GM23338 (cell line): ENCODE data around the gene TEPSIN. TPM values are rescaled to one million over a fixed set of nuclear protein-coding genes. Genes with fewer than 3 reads are reported as not detected.

Source experiments
- ATAC-seq: fragments of 200-7000 bp; cut with Tn5 transposase; 3 replicates; pipeline ENCODE4 v1.9.1; 2020
- DNase-seq: peaks from one replicate; pipeline ENCODE4 v3.0.0-alpha.2; 2015; ENCODE audit warnings: low spot score
- H2AFZ ChIP-seq: fragments of 200-600 bp; sonication (generic); 2 replicates; pipeline ENCODE4 v1.8.0; 2016; ENCODE audit warnings: antibody characterized with exemption, mild to moderate bottlenecking, moderate library complexity
- H3F3A ChIP-seq: fragments of 200-600 bp; sonication (generic); replicated peaks from 2 replicates; pipeline ENCODE4 v1.8.0; 2017; ENCODE audit warnings: antibody characterized with exemption, mixed run types, low read depth
- H3K27ac ChIP-seq: fragments of 200-600 bp; sonication (generic); 2 replicates; pipeline ENCODE4 v1.6.1; 2016; ENCODE audit warnings: low read depth
- H3K27me3 ChIP-seq: fragments of 200-600 bp; sonication (generic); 2 replicates; pipeline ENCODE4 v1.8.0; 2016; ENCODE audit warnings: mild to moderate bottlenecking, mixed run types, moderate library complexity; ENCODE audit not compliant: insufficient read depth
- H3K36me3 ChIP-seq: fragments of 200-600 bp; sonication (generic); 2 replicates; pipeline ENCODE4 v1.8.0; 2016; ENCODE audit warnings: mild to moderate bottlenecking; ENCODE audit not compliant: insufficient read depth
- H3K4me1 ChIP-seq: fragments of 200-600 bp; sonication (generic); 2 replicates; pipeline ENCODE4 v1.8.0; 2016; ENCODE audit warnings: mild to moderate bottlenecking, moderate library complexity; ENCODE audit not compliant: insufficient read depth
- H3K4me2 ChIP-seq: fragments of 200-600 bp; sonication (generic); 2 replicates; pipeline ENCODE4 v1.7.1; 2017; ENCODE audit warnings: mixed run types
- H3K4me3 ChIP-seq: fragments of 200-600 bp; sonication (generic); 2 replicates; pipeline ENCODE4 v1.6.1; 2016; ENCODE audit warnings: mixed run types
- H3K79me2 ChIP-seq: fragments of 200-600 bp; sonication (generic); replicated peaks from 2 replicates; pipeline ENCODE4 v1.8.0; 2017; ENCODE audit warnings: mild to moderate bottlenecking; ENCODE audit not compliant: insufficient read depth
- H3K9me2 ChIP-seq: fragments of 200-600 bp; sonication (generic); 2 replicates; pipeline ENCODE4 v1.8.0; 2017; ENCODE audit not compliant: insufficient read depth
- H4K20me1 ChIP-seq: fragments of 200-600 bp; sonication (generic); replicated peaks from 2 replicates; pipeline ENCODE4 v1.8.0; 2017; ENCODE audit warnings: mild to moderate bottlenecking; ENCODE audit not compliant: insufficient read depth
- H3K27ac Mint-ChIP-seq: 2 replicates; pipeline ENCODE4 v1.8.0; 2020; ENCODE audit warnings: inconsistent platforms, mild to moderate bottlenecking, moderate library complexity, mixed read lengths
- H3K27me3 Mint-ChIP-seq: 3 replicates; pipeline ENCODE4 v1.8.0; 2022; ENCODE audit warnings: low read depth, mild to moderate bottlenecking, moderate library complexity, mixed read lengths, inconsistent platforms; ENCODE audit not compliant: insufficient read depth, poor library complexity
- H3K36me3 Mint-ChIP-seq: 3 replicates; pipeline ENCODE4 v1.8.0; 2021; ENCODE audit warnings: low read depth, mild to moderate bottlenecking, inconsistent platforms, moderate library complexity, mixed read lengths
- H3K4me1 Mint-ChIP-seq: 3 replicates; pipeline ENCODE4 v1.8.0; 2020; ENCODE audit warnings: mild to moderate bottlenecking, inconsistent platforms, mixed read lengths
- H3K4me3 Mint-ChIP-seq: 3 replicates; pipeline ENCODE4 v1.8.0; 2021; ENCODE audit warnings: moderate library complexity, mild to moderate bottlenecking, inconsistent platforms, mixed read lengths
- H3K9me3 Mint-ChIP-seq: 3 replicates; pipeline ENCODE4 v1.8.0; 2020; ENCODE audit warnings: moderate library complexity, mild to moderate bottlenecking, inconsistent platforms, mixed read lengths
- CREB1 ChIP-seq: fragments of 250-450 bp; sonication (Bioruptor Pico); IDR thresholded peaks from 2 replicates; pipeline ENCODE4 v1.5.0; 2020; ENCODE audit warnings: low read depth, mild to moderate bottlenecking, moderate library complexity
- ETS1 ChIP-seq: IDR thresholded peaks from 2 replicates; pipeline ENCODE4 v1.6.1; 2016; ENCODE audit warnings: antibody characterized with exemption
- EZH2 ChIP-seq: fragments of 200-600 bp; sonication (generic); IDR thresholded peaks from one replicate; pipeline ENCODE4 v1.8.0; 2017; ENCODE audit warnings: antibody characterized with exemption, mild to moderate bottlenecking, low read depth; ENCODE audit not compliant: unreplicated experiment
- EZH2phosphoT487 ChIP-seq: fragments of 200-600 bp; sonication (generic); IDR thresholded peaks from one replicate; pipeline ENCODE4 v1.8.1; 2018; ENCODE audit warnings: antibody characterized with exemption; ENCODE audit not compliant: unreplicated experiment
- JUNB ChIP-seq: IDR thresholded peaks from one replicate; pipeline ENCODE4 v1.6.1; 2016; ENCODE audit warnings: antibody characterized with exemption; ENCODE audit not compliant: unreplicated experiment
- NANOG ChIP-seq: IDR thresholded peaks from 2 replicates; pipeline ENCODE4 v1.6.1; 2016; ENCODE audit warnings: antibody characterized with exemption, borderline replicate concordance
- POLR2AphosphoS5 ChIP-seq: IDR thresholded peaks from 2 replicates; pipeline ENCODE4 v1.6.1; 2016; ENCODE audit warnings: antibody characterized with exemption, low read depth
- REST ChIP-seq: IDR thresholded peaks from one replicate; pipeline ENCODE4 v1.6.1; 2018; ENCODE audit warnings: antibody characterized with exemption; ENCODE audit not compliant: unreplicated experiment
- STAT1 ChIP-seq: IDR thresholded peaks from one replicate; pipeline ENCODE4 v1.6.1; 2016; ENCODE audit warnings: antibody characterized with exemption; ENCODE audit not compliant: unreplicated experiment
- ZNF114 ChIP-seq: fragments of 250-450 bp; sonication (Bioruptor Pico); IDR thresholded peaks from 2 replicates; pipeline ENCODE4 v1.5.0; 2020; ENCODE audit warnings: mild to moderate bottlenecking, moderate library complexity
- ZNF331 ChIP-seq: fragments of 250-450 bp; sonication (Bioruptor Pico); IDR thresholded peaks from 2 replicates; pipeline ENCODE4 v1.5.0; 2020; ENCODE audit warnings: low read depth, mild to moderate bottlenecking, moderate library complexity
- ZNF462 ChIP-seq: fragments of 250-450 bp; sonication (Bioruptor Pico); IDR thresholded peaks from 2 replicates; pipeline ENCODE4 v1.5.0; 2020; ENCODE audit warnings: mild to moderate bottlenecking, moderate library complexity
- polyA plus RNA-seq: library from polyadenylated mRNA; unstranded; fragments of >200 nt; fragmentation: Nextera tagmentation; extraction: Ambion mirVana; gene quantifications from 2 replicates; pipeline ENCODE4 v1.2.1, GENCODE V29; 2016
- total RNA-seq: library from RNA; depleted of rRNA; stranded (reverse); fragments of >200 nt; shearing (Covaris generic); gene quantifications from 2 replicates; pipeline ENCODE4 v1.2.3, GENCODE V29; 2014

The TEPSIN gene
- total and polyA plus RNA-seq, 2 experiments from 2014 or later = 4.4 to 25.3 TPM

GRCh38 chr17:81192386-81193050 is 46.3 kb downstream of the TEPSIN start (continued):
- TF ChIP-seq ETS1 = no peak
- no peak for TF ChIP-seq STAT1
- no peak for TF ChIP-seq ZNF331 (CRISPR knock-in tag)
- no peak for TF ChIP-seq ZNF114 (CRISPR knock-in tag)
- no peak for TF ChIP-seq NANOG
- no peak for TF ChIP-seq JUNB

GRCh38 chr17:81191646-81192045 is 47.2 kb downstream of the TEPSIN start:
- 0 out of 3 replicates have a peak, but pooled peaks cover 9% of the 10 kb centered on the region for H3K36me3 Mint-ChIP-seq
- Histone ChIP-seq H3K4me3 (no peak overlapping the region), H3K4me2 (no peak overlapping the region), H2AFZ (no peak overlapping the region), H4K20me1 (no peaks in the 10 kb centered on the region), H3K36me3 (no peaks in the 10 kb centered on the region), H3K27me3 (no peaks in the 10 kb centered on the region), H3F3A (no peaks in the 10 kb centered on the region), H3K79me2 (no peaks in the 10 kb centered on the region), H3K27ac (no peak overlapping the region), H3K9me2 (no peaks in the 10 kb centered on the region), H3K4me1 (no peaks in the 10 kb centered on the region)
- no peaks in the 10 kb centered on the region for H3K4me1 Mint-ChIP-seq
- no peaks in the 10 kb centered on the region for H3K27me3 Mint-ChIP-seq
- no peak overlapping the region for H3K4me3 Mint-ChIP-seq
- no peak for DNase-seq
- no peak for ATAC-seq
- H3K9me3 Mint-ChIP-seq = no peaks in the 10 kb centered on the region
- no peak overlapping the region for H3K27ac Mint-ChIP-seq
- TF ChIP-seq JUNB (no peak), EZH2phosphoT487 (no peak), ETS1 (no peak), CREB1 (CRISPR knock-in tag) (no peak), ZNF114 (CRISPR knock-in tag) (no peak), REST (no peak), ZNF331 (CRISPR knock-in tag) (no peak), ZNF462 (CRISPR knock-in tag) (no peak), NANOG (no peak), STAT1 (no peak), POLR2AphosphoS5 (no peak), EZH2 (no peak)
